HG02840 (cell line): ENCODE data around the gene HOXC13.

Experiments
- ATAC-seq: cut with Tn5 transposase; IDR thresholded peaks from one replicate; pipeline ENCODE4 v1.9.1; 2021; ENCODE audit warnings: mild to moderate bottlenecking, moderate library complexity, moderate number of reproducible peaks; ENCODE audit not compliant: unreplicated experiment, low FRiP score

HOXC13 gene

GRCh38 chr12:53953831-53954693, 15.4 kb downstream of the HOXC13 start:
- no peak for ATAC-seq

DNA sequence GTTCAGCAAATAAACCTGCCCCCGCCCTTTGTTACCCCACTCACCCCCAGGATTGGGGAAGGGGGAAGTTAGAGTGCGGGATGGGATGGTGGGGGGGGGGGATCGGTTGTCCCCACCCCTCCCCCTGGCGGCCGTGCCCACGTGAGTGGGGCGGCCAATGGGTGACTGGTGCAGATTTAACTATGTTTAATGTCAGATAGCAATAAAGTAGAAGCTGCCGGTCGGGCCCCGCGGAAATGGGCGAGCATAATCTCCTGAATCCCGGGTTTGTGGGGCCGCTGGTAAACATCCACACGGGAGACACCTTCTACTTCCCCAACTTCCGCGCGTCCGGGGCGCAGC, 16.0 kb downstream of the HOXC13 start, which contains the start of gene HOXC12:
HOXC12 (plus strand) TSS at position 210 of the 342 bp plus-strand sequence; CDS start at position 237, 27 bp downstream.
- no peak for ATAC-seq

DNA sequence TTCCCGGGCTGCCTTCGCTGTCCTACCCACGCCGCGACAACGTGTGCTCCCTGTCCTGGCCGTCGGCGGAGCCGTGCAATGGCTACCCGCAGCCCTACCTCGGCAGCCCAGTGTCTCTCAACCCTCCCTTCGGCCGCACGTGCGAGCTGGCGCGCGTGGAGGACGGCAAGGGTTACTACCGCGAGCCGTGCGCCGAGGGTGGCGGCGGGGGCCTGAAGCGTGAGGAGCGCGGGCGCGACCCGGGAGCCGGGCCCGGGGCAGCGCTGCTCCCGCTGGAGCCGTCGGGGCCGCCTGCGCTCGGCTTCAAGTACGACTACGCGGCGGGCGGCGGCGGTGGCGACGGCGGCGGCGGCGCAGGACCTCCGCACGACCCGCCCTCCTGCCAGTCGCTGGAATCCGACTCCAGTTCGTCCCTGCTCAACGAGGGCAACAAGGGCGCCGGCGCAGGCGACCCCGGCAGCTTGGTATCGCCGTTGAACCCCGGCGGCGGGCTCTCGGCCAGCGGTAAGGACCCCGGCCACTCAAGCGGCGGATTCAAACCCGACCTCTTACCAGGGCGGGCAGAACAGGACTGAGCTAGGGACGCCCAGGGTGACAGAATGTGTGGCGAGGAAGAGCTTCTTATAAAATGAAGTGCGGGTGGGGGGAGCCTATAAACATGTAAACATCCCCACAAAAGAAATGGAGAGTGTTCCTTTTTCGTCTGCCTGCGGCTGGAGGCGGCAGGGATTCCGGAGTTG, 16.6 kb downstream of the HOXC13 start:
- no peak for ATAC-seq

- no peak for ATAC-seq
These were observed 17.2 kb downstream of the HOXC13 start for GRCh38 chr12:53955776-53956250.

GRCh38 chr12:53956251-53956887, 17.7 kb downstream of the HOXC13 start:
- ATAC-seq = no peak

DNA sequence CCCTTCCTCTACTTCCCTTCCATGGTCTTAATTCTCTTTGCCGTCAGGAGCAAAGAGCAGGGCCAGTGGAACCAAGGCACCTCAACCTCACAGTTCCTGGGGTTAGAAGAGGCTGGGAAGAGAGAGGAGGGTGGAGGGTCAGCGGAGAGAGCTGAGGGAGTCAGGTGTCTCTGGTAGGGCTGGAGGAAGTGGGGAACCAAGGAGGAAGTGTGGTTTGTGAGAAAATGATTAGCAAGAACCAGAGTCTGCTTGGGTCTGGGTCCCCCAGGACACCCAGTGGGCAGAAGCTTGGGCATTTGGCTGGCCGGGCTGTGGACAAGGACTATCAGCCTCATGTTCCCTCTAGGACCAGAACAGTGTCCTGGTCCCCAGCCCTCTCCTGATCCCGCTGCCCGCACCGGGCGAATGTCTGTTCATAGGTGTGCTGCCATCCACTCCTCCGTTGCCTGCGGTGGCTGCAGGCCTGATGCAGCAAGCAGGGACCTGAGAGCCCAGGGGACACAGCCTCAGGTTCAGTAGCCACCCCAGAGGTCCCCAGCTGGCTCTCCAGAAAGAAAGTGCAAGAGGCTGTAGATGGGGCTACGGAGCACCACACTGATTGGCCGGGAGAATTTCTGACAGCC, 18.4 kb downstream of the HOXC13 start:
- ATAC-seq = no peak

GRCh38 chr12:53958128-53958527, 19.5 kb downstream of the HOXC13 start:
- no peak for ATAC-seq

DNA sequence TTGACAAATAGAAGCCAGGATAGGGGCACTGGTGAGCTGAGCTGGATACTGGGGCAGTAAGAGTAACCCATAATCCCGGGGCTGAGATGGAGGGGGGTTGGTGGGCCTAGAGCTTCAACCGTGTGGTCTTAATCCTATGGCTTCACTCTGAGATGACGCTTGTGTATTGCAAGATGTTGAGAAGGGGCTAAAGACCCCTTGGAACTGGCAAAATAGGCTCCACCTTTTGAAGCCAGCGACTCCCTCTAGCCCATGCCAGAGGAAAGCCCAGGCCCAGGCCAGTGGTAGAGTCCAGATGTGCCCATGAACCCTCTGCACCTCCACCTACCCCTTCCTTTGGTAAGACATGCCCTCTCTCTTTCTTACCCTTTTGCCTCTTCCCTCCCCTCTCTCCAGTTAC, 20.7 kb downstream of the HOXC13 start:
- no peak for ATAC-seq

DNA sequence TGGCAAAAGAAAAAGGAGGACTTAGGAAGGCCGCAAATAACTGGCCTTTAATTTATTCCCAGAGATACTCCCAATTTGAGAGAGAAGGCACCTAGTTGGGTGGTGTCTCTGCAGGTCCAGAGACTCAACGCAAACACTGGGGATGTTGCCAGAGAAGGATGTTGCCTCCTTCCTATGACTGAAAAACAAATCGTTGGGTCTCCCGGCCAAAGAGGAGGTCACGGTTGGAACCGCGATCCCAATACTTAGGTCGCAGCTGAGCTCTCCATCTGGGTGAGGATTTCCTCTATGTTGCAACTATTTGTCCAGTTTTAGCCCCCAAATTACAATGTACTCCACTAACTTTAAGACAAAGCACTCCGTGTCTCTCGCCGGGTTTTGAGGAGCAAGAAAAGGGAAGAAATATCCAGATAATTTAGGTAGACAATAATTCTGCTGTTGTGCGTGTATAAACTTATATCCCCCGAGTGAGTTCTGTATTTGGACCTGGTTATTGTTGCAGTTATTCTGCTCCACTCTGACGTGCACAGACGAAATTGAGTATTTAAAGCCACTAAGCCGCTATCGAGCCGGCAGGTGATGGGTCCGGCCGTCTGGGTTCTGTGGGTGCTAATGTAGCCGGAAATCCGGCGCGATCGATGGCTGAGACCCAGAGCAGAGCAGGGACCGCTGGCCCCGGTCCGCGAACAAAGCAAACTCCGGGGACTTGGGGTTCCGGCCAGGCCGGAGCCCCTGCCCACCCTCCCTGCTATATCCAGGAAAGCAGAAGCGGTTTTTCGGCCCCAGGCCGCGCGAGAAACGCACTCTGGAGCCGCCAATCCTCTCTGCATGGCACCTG, 21.8 kb downstream of the HOXC13 start:
- ATAC-seq = no peak

GRCh38 chr12:53961025-53961761, 22.6 kb downstream of the HOXC13 start:
- no peak for ATAC-seq

DNA sequence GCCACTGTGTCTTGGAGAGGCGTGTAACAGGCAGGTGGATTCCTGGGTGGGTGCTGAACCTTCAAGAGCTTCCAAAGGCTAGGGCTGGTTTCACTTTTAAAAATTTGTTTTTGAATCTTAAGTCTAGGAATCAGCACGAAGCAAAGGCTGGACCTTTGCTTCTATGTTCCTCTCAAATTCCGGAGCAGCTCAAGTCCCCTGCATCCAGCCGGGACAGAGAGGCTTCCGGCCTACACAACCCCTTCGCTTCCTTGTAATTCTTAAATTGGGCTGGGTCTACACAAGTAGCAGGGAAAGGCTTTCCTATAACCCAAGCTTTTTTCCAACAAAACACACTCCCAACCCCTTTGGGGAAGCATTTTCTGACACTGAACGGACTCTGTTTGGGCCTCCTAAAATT, 24.4 kb downstream of the HOXC13 start:
- no peak for ATAC-seq

- ATAC-seq = no peak
These were observed 25.0 kb downstream of the HOXC13 start for GRCh38 chr12:53963434-53964314.

- no peak for ATAC-seq
These were observed 25.7 kb downstream of the HOXC13 start for GRCh38 chr12:53964315-53964713.

GRCh38 chr12:53965281-53966084, 26.9 kb downstream of the HOXC13 start:
- ATAC-seq = no peak

DNA sequence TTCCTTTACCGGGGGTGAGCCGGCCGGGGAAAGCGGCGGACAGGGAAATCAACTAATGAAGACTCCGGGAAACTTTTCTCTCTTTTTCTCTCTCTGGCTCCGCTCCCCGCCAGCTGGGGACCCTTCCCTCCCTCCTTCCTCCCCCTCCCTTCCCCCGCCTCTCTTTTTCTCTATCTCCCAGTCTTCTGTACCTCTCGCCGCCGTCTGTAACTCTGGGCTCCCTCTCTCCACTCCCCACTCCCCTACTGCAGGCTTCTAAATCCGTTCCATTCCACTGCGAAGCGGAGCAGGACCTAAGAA, 27.4 kb downstream of the HOXC13 start:
- no peak for ATAC-seq

DNA sequence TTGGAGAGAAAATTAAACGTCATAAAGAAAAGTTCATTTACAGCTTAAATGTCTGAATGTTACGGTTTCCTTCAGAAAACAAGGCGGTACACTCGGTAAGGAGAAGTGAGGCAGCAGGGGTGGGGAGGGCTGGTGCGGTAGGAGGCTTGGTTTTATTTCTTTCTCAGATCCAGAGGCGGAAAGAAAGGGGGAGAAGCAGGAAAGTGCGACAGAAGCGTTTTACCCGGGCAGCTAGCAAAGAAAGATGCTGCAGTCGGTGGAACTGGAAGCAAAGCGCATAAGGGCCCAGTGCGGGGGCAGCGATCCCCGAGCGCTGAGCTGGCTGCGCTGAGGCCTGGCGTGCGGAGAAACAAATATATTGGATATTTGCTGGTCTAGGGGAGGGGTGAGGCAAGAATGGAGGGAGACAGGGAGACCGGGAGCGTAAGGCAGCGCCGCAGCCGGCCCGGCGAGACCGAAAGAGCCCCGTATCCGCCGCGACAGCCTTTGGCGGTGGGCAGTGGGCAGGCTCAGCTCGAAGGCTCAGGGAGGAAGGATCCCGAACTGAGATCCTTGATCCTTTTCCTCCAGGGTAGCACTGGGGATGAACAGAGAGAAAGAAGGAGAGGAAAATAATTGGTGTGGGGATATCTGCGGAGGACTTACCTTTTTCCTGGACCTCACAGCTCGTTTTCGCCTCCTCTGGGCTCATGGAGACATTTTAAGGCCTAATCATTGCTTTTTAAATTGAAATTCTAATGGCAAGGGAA, 27.9 kb downstream of the HOXC13 start:
- ATAC-seq = no peak

GRCh38 chr12:53967421-53967925, 28.8 kb downstream of the HOXC13 start:
- ATAC-seq = no peak
